Osteoblast (primary cell): ENCODE measurements around the gene FAM50B. TPM values are rescaled to one million over a fixed set of nuclear protein-coding genes. Genes with fewer than 3 reads are reported as not detected.
A peak's percentile ranks its signal among the peaks of the same experiment; 100 is the strongest.

Source experiments
- DNase-seq: peaks from one replicate; pipeline ENCODE4 v3.0.0; 2011; ENCODE audit warnings: low spot score, mixed read lengths; ENCODE audit not compliant: insufficient read length; ENCODE audit errors: missing footprints
- H2AFZ ChIP-seq: 2 replicates; pipeline ENCODE4 v1.6.0; 2011; ENCODE audit warnings: mild to moderate bottlenecking, low read length
- H3K27ac ChIP-seq: 2 replicates; pipeline ENCODE4 v1.5.1; 2011; ENCODE audit warnings: mild to moderate bottlenecking, low read depth, low read length, moderate library complexity
- H3K27me3 ChIP-seq: 2 replicates; pipeline ENCODE4 v1.6.0; 2012; ENCODE audit warnings: mild to moderate bottlenecking, control low read depth, inconsistent platforms, low read length, moderate library complexity; ENCODE audit not compliant: insufficient read depth
- H3K36me3 ChIP-seq: 2 replicates; pipeline ENCODE4 v1.5.1; 2011; ENCODE audit warnings: mild to moderate bottlenecking, low read length, control low read depth, moderate library complexity; ENCODE audit not compliant: insufficient read depth
- H3K4me1 ChIP-seq: 2 replicates; pipeline ENCODE4 v1.5.1; 2011; ENCODE audit warnings: mild to moderate bottlenecking, low read length, control low read depth, moderate library complexity; ENCODE audit not compliant: insufficient read depth
- H3K4me2 ChIP-seq: 2 replicates; pipeline ENCODE4 v1.6.0; 2011; ENCODE audit warnings: mild to moderate bottlenecking, low read length; ENCODE audit not compliant: insufficient read depth
- H3K4me3 ChIP-seq: fragments of 200-600 bp; sonication (generic); 3 replicates; pipeline ENCODE4 v1.5.1; 2012; ENCODE audit warnings: mild to moderate bottlenecking, low read length, inconsistent platforms; ENCODE audit not compliant: insufficient read depth
- H3K79me2 ChIP-seq: 2 replicates; pipeline ENCODE4 v1.6.0; 2012; ENCODE audit warnings: mild to moderate bottlenecking, low read length, control low read depth, inconsistent platforms; ENCODE audit not compliant: insufficient read depth
- H3K9me3 ChIP-seq: 2 replicates; pipeline ENCODE4 v1.5.1; 2011; ENCODE audit warnings: low read depth, low read length, control low read depth
- H4K20me1 ChIP-seq: 2 replicates; pipeline ENCODE4 v1.6.0; 2012; ENCODE audit warnings: mild to moderate bottlenecking, low read length, control low read depth; ENCODE audit not compliant: insufficient read depth
- CTCF ChIP-seq: IDR thresholded peaks from 2 replicates; pipeline ENCODE4 v1.5.1; 2011; ENCODE audit warnings: mild to moderate bottlenecking, low read depth, low read length, moderate library complexity; ENCODE audit errors: extremely low read depth
- total RNA-seq: library from RNA; depleted of rRNA; stranded (reverse); fragments of >200 nt; gene quantifications from 2 replicates; pipeline ENCODE4 v1.2.3, GENCODE V29; 2012

FAM50B gene
- total RNA-seq, 1 donor, result 8.0 TPM

DNA sequence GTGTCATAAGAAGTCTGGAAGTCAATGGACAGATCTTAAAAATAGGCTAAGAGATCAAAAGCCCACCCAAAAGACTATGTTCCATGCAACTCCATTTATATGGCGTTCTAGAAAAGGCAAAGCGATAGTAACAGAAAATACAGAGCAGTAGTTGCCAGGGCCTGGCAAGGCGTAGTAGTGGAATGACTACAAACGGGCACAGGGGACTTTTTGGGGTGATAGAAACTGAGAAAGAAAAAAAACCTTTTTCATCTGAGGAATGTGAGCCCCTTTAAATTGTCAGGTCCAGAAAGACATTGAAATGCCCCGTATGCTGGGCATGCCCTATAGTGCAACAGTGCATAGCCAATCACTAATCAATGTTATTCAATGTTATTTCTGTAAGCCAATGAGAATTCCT is 47.2 kb upstream of the FAM50B start:
- no peaks in the 10 kb centered on the region for H3K9me3 ChIP-seq
- no peak overlapping the region for H3K4me3 ChIP-seq
- peak overlapping the region; percentile 73 for H3K27ac ChIP-seq
- no peak for DNase-seq
- H2AFZ ChIP-seq, result no peak overlapping the region
- H4K20me1 ChIP-seq, result no peaks in the 10 kb centered on the region
- no peak for TF ChIP-seq CTCF
- H3K36me3 ChIP-seq, result no peaks in the 10 kb centered on the region
- H3K4me2 ChIP-seq, result no peak overlapping the region
- H3K27me3 ChIP-seq, result no peaks in the 10 kb centered on the region
- H3K4me1 ChIP-seq, result peaks cover 56% of the 10 kb centered on the region
- H3K79me2 ChIP-seq, result no peaks in the 10 kb centered on the region

DNA sequence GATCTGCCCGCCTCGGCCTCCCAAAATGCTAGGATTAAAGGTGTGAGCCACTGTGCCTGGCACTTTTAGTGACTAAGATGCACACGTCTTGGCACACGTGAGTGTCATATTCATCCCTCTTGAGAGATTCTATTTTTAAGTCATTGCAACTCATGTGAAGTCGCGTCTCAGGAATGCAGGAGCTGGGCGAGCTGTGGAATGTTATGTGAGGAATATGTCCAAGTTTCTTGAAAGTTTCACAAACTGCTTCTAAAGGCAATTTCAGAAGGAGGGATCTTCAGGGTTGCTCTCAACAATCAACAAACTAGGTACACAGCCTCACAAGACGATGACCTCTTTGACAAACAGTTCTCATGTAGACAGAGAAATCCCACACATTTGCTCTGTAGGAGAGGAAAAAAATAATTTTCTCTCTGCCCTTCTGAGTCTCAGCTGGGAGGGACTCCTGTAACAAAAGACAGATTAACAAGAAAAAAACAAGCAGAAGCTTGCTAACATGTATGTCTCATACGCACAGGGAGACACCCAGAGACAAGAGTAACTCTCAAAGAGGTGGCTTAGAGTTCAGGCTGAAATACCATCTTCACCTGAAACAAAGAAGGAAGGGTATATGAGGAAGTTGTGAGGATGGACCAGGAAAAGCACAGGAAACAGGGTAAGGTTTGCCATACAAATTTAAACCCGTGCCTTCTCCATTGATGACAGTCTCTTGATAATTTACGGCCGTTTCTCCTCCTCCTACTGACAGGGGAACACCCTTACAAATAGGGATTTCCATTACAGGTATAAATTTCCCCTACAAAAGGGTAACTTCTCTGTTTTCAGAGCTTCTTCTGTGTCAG is 45.3 kb upstream of the FAM50B start:
- DNase-seq, result peak; percentile 90
- H2AFZ ChIP-seq, result peak overlapping the region; percentile 1
- H3K27me3 ChIP-seq, result no peaks in the 10 kb centered on the region
- no peak for TF ChIP-seq CTCF
- H3K27ac ChIP-seq, result peak overlapping the region; percentile 92
- H3K4me2 ChIP-seq, result peak overlapping the region; percentile 54
- H4K20me1 ChIP-seq, result no peaks in the 10 kb centered on the region
- H3K9me3 ChIP-seq, result no peaks in the 10 kb centered on the region
- H3K4me3 ChIP-seq, result peak overlapping the region; percentile 1
- peaks cover 50% of the 10 kb centered on the region for H3K4me1 ChIP-seq
- H3K36me3 ChIP-seq, result no peaks in the 10 kb centered on the region
- no peaks in the 10 kb centered on the region for H3K79me2 ChIP-seq

DNA sequence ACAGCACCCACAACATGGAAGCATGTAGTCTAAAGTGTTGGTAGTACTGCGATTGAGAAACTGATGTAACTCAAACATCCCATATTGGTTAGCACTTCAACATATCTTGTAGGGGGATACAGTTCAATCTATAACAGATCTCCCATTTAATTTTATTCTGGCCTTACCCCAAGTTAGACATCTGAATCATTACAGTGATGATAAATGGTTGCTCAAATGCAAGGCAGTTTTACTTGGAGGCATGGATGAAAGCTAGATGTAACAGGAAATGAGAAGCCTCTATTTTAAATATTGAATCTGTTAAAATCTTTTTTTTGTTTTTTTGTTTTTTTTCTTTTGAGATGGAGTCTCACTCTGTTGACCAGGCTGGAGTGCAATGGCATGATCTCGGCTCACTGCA is 44.2 kb upstream of the FAM50B start:
- Histone ChIP-seq H2AFZ (no peak overlapping the region), H3K27ac (peak overlapping the region; percentile 75)
- DNase-seq, result peak; percentile 83

More for the DNA sequence above, 44.2 kb upstream of the FAM50B start:
- no peaks in the 10 kb centered on the region for H3K79me2 ChIP-seq
- H3K4me1 ChIP-seq, result peaks cover 57% of the 10 kb centered on the region
- no peak overlapping the region for H3K4me2 ChIP-seq
- H3K4me3 ChIP-seq, result no peak overlapping the region
- H3K9me3 ChIP-seq, result no peaks in the 10 kb centered on the region
- no peaks in the 10 kb centered on the region for H3K27me3 ChIP-seq
- no peak for TF ChIP-seq CTCF
- H4K20me1 ChIP-seq, result no peaks in the 10 kb centered on the region
- no peaks in the 10 kb centered on the region for H3K36me3 ChIP-seq
